ENCODE results near the gene SHMT2.

The SHMT2 gene

GRCh38 chr12:57241402-57242310 lies 12.1 kb downstream of the SHMT2 start:
- FAIRE-seq, result no peak

- FAIRE-seq, result no peak
Measured at GRCh38 chr12:57242329-57242690, 12.8 kb downstream of the SHMT2 start.

DNA sequence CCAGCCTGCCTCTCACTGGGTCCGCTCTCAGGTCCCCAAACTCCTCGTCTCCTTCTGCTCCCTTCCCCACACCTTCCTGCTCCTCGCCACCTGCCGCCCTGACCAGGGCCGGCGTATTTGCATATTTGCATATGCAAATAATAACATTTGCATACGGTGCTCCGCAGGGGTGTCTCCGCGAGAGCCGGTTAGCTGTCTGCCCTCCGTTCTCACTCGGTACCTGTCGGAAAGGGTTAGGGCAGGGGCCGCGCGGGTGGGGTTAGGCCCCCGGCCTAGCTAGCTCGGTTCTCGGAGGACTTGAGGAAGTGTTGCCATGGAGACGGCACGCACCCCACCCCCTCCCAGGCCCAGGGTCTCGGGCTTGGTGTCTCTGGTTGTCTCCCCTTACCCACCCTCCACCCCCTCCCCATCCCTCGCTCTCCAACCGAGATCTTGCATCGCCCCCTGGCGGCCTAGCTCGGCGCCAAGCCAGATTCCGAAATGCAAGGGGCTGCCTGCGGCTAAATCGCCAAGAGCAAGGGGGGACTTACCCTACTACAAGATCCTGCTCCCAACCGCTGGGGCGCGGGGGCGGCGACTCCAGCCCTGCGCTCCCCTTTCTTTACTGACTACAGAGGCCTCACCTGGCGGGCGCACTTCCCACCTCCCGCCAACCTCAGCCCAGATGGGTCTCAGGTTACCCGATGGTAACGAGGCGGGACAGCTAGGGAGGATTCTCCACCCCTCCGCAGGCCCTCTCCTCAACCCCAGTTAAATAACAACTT lies 13.4 kb downstream of the SHMT2 start:
- no peak for FAIRE-seq

DNA sequence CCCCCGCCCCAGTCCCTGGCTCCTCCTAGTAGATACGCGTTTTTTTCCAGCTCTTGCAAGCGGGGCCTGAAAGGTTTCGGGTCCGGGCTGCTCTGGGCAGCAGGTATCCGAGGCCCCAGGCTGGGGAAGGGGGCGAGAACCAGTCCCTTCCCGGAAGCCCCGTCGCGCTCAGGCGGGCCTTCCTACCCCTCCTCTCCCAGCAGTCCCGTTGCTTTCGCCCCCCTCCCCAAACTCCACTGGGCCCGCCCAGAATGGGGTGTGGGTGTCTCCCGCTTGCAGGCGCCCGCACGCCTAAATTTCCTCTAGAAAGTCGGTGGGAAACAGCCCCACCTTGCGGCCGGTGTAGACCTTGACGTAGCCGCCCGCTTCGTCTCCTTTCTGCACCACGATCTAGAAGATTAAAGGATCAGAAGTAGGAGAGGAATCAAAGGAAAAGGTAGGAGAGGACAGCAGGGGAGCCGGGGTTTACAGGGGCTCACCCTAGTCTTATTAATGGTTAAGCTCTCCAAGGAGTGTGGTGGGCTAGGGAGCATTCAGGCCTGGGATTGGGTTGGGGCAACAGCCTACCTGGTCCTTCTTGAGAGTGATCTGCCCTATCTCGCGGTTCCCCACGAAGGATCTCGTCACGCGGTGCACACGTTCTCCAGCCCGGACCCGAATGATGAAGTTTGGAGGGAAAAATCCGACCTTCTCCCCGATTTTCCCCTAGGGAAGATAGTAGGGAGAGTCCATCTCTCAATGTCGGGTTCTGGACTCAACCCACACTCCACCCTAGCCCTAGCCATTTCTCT lies 14.2 kb downstream of the SHMT2 start:
- no peak for FAIRE-seq

DNA sequence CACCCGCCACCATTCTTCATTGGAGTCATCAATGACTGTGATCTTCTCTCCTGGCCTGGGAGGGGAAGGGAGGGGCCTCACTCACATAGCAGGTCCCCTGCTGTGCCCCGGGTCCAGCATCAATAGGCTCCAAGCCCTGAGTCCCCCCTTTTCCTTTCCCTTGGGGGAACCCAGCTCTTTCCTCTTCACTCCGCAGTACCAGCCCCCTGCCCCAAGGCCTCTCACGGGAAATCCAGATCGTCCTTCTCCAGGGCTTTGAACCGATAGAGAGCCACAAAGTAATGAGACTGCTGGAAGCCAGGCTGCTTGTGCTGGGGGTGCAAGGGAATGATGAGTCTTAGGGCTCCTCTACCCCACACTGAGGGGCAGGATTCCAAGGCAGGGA lies 14.8 kb downstream of the SHMT2 start:
- FAIRE-seq, result no peak

DNA sequence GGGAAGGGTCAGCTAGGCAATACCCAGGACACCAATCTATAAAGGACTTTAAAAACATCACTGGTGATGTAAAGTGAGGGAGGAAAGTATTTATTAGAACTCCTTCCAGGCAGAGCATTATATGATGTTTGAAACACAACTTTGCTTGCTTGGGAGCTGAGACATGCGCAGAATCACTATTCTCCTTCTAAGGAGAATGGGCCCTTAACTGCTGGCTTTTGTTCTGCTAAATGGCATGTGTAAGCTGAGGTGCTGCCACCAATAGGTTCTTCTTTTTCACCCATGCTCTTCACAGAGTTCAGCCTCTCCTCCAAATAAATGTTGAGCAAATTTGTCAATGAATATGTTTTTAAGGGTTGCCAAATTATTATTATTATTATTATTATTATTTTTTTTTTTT lies 17.5 kb downstream of the SHMT2 start:
- no peak for FAIRE-seq

DNA sequence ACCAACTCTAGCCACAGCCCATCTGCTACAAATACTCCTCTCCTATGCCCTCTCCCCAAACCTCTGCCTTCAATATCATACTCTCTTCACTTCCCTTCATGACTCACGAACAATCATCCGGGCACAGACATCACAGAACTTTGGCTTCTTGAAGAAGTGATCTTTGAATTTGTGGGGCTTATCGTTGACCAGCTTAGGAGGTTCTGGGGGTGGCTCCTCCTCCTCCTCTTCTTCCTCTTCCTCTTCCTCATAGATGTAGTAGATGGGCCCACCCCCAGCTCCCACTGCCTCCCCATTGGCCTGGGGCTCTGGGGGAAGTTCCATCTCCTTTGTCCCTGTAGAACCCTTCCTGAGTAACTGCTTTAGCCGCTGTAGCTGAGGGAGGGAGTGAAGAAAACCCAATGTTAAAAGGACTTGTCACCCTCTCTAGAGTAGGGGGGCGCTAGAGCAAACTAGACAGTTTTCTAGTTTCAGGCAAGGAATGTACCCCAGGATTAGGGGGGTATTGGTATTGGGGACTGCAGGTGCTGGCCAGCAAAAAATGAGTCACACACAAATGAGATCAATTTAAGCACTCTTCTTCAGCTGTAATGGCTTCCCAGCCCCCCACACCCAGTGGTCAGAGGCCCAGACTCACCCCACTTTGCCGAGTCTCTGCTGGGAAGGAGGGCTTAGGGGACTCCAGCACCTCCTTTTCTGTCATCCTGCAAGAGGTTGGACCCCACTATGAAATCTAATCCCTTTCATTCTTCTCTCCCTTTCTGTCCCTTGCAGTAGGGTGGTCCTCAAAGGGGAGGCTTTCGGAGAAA lies 19.6 kb downstream of the SHMT2 start:
- FAIRE-seq, result no peak

DNA sequence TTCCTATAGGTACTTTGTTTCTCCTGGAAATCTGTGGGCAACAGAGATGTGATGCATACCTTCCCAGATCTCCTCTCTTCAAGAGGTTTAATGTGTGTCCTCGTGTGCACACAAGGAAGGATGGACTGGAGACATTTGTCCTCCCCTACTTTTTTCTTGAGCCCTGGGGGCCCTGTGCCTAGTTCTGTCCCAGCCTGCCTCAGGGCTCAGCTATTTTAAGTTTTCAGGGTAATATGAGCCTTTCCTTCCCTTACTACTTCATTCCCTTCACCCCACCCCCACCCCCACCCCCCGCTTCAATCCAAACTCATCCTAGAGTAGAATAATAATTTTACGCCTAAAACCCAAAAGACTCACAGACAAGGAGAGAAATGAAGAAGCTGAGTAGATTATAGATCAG lies 21.0 kb downstream of the SHMT2 start:
- FAIRE-seq, result no peak

GRCh38 chr12:57250956-57251355 lies 21.4 kb downstream of the SHMT2 start, which contains the start of gene STAC3:
TSS of gene STAC3 (minus strand) at chr12:57251187. CDS start at chr12:57249636, 1,551 bp downstream.
- FAIRE-seq, result no peak

- FAIRE-seq, result no peak
Measured at GRCh38 chr12:57254506-57255280, 25.2 kb downstream of the SHMT2 start.

DNA sequence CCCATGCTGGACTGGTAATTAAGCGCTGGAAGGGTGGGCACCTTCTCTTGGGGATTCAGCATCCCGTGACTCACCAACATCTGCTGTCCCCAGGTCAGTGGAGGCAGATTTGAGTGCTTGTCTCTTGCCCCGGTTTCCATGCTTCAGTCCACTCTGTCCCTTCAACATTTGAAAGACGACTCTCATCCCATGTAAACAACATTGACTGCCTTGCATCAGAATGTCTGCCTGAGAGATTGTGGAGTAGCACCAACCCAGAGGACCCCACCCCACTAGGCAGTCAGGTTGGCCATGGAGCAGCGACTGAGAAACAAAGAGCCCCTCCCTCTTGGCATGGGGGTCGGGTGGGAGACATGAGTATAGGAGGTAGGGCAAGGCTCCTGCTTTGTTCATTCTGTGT lies 26.4 kb downstream of the SHMT2 start:
- FAIRE-seq, result no peak

DNA sequence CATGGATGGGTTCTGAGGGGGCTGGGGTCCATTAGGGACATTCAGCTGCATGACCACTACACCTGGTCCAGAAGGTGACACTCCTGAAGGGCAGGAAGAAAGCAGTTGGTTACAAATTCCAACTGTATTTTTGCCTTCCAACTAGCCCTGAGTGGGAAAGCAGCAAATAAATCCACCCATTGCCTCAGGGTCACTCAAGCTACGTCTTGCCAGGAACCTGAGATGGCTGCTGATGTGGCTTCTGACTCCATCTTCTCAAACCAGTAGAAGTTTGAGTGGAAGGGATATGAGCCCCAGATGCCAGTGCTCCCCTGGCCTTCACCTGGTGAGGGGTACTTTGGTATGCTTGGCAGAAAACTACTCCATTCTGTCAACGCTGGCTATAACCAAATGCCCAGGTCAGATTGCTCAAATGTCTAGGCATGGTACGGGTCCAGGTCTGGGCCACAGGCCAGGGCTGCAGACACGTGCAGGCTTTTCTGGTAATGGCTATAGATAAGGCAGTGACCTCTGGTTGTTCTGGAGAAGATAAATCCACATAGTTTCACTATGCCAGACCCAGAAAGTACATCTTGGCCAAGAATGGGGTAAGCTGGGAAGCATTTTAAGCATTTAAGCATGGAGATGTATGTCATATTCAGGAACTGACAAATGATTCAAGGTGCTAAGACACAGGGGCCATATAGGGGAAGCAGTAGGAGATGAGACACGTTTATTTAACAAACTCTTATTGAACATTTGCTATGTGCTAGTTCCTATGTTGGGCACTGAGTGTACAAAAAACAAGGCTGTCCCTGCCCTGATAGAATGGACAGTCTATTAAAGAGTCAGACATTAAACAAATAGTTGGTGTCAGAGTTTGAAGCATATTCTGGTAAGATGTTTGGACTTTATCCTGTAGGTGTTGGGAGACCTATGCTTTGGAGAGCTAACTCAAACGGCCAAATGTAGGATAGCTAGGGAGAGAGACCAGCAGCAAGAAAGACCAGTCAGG lies 29.8 kb downstream of the SHMT2 start:
- no peak for FAIRE-seq

DNA sequence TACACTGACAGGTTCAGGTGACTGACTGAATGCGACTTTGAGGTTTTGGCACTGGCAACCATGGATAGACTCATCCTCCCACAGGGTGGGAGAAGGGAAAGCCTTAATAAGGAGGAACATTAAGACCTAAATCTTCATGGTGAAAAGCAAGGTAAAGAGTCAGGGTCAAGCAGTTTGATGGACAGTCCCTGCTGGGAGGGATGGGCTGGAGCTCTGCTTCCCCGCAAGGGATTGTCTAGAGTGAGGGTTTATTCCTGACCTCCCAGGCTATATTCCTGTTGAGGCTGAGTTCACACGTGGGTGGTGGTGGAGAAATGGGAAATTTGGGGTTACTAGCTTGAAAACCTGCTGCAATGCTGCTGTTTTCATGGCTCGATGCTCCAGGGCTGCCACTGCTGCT lies 30.9 kb downstream of the SHMT2 start:
- no peak for FAIRE-seq

DNA sequence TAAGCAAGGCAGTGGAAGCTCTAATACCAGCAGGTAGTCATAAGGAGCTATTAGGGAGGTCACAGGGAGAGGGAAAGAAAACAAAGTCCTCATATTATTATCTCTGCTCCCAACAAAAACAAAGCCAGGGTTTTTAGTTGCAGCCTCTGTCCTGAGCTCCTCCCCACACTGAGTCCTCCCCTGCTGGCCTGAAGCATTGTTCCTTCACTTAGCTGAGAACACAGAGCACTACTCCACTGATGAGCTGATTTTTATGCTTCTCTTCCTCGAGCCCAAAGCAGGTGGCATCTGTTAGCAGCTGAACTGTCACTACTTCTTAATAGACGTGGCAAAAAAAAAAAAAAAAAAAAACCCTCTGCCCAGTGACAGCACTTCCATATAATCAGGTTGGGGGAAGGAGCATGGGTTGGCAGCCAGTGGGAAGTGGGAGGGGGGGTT lies 31.9 kb downstream of the SHMT2 start:
- FAIRE-seq, result no peak

DNA sequence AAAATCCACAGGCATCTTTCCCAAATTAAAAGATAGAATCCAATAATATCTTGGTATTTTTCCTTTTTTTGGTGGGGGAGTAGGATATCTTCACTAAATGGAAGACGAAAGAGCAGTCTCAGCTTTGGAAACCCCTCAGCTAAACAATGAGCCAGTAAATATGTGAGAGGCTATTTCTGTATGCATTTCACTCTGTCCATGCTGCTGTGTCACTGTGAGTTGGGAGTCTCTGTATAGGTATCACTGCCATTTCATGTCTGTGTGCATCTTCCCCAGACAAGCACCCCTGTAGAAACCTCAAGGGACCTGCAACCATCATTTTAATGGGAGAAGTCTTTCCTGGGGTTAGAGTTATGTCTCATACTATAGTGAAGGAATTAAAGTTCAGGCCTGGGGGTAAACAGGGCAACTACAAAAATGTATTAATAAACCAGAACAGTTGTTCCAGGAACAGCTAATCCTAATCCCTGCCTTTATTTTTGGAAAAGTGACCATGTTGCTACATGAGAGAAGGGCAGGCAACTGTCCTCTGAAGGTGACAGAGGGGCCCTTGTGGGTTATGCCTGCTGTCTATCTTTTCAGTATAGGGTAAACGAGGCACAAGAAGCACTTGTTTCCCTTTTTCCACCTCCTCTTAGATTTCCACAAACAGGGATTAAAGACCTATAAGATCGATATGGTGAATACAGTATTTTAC lies 32.8 kb downstream of the SHMT2 start:
- FAIRE-seq, result no peak

- FAIRE-seq, result no peak
Measured at GRCh38 chr12:57263096-57263495, 33.6 kb downstream of the SHMT2 start.

DNA sequence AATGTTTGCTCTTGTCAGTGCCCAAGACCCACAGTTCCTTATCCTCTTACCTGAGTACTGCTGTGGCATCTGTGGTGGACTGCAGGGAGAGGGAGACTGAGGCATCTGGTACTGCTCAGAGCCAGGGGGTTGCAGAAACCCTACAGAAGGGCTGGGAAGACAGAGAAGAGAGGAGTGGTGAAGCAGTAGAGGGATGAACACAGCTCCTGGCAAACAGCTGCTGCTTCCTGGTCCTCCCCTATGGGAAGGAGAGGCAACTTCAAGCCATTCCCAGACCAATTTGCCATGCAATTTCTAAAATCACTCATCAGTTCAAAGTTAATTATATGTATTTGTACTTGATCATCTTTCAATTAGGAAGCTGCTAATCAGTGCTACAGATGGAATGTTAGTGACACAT lies 37.2 kb downstream of the SHMT2 start:
- FAIRE-seq, result no peak

- FAIRE-seq, result no peak
Measured at GRCh38 chr12:57268264-57268663, 38.8 kb downstream of the SHMT2 start.

- FAIRE-seq, result no peak
Measured at GRCh38 chr12:57270966-57271470, 41.5 kb downstream of the SHMT2 start.
